Osteoblast (primary cell): ENCODE data around the gene ZNF207. TPM values are rescaled to one million over a fixed set of nuclear protein-coding genes. Genes with fewer than 3 reads are reported as not detected.

Experiments
- DNase-seq: peaks from one replicate; pipeline ENCODE4 v3.0.0; 2011; ENCODE audit warnings: low spot score, mixed read lengths; ENCODE audit not compliant: insufficient read length; ENCODE audit errors: missing footprints
- H2AFZ ChIP-seq: 2 replicates; pipeline ENCODE4 v1.6.0; 2011; ENCODE audit warnings: mild to moderate bottlenecking, low read length
- H3K27ac ChIP-seq: 2 replicates; pipeline ENCODE4 v1.5.1; 2011; ENCODE audit warnings: mild to moderate bottlenecking, low read depth, low read length, moderate library complexity
- H3K27me3 ChIP-seq: 2 replicates; pipeline ENCODE4 v1.6.0; 2012; ENCODE audit warnings: mild to moderate bottlenecking, control low read depth, inconsistent platforms, low read length, moderate library complexity; ENCODE audit not compliant: insufficient read depth
- H3K36me3 ChIP-seq: 2 replicates; pipeline ENCODE4 v1.5.1; 2011; ENCODE audit warnings: mild to moderate bottlenecking, low read length, control low read depth, moderate library complexity; ENCODE audit not compliant: insufficient read depth
- H3K4me1 ChIP-seq: 2 replicates; pipeline ENCODE4 v1.5.1; 2011; ENCODE audit warnings: mild to moderate bottlenecking, low read length, control low read depth, moderate library complexity; ENCODE audit not compliant: insufficient read depth
- H3K4me2 ChIP-seq: 2 replicates; pipeline ENCODE4 v1.6.0; 2011; ENCODE audit warnings: mild to moderate bottlenecking, low read length; ENCODE audit not compliant: insufficient read depth
- H3K4me3 ChIP-seq: fragments of 200-600 bp; sonication (generic); 3 replicates; pipeline ENCODE4 v1.5.1; 2012; ENCODE audit warnings: mild to moderate bottlenecking, low read length, inconsistent platforms; ENCODE audit not compliant: insufficient read depth
- H3K79me2 ChIP-seq: 2 replicates; pipeline ENCODE4 v1.6.0; 2012; ENCODE audit warnings: mild to moderate bottlenecking, low read length, control low read depth, inconsistent platforms; ENCODE audit not compliant: insufficient read depth
- H3K9me3 ChIP-seq: 2 replicates; pipeline ENCODE4 v1.5.1; 2011; ENCODE audit warnings: low read depth, low read length, control low read depth
- H4K20me1 ChIP-seq: 2 replicates; pipeline ENCODE4 v1.6.0; 2012; ENCODE audit warnings: mild to moderate bottlenecking, low read length, control low read depth; ENCODE audit not compliant: insufficient read depth
- CTCF ChIP-seq: IDR thresholded peaks from 2 replicates; pipeline ENCODE4 v1.5.1; 2011; ENCODE audit warnings: mild to moderate bottlenecking, low read depth, low read length, moderate library complexity; ENCODE audit errors: extremely low read depth
- total RNA-seq: library from RNA; depleted of rRNA; stranded (reverse); fragments of >200 nt; gene quantifications from 2 replicates; pipeline ENCODE4 v1.2.3, GENCODE V29; 2012

ZNF207 gene
- total RNA-seq, 1 donor: 131 TPM

GRCh38 chr17:32303781-32304288 lies 46.1 kb upstream of the ZNF207 start:
- no peaks in the 10 kb centered on the region for H3K79me2 ChIP-seq
- no peak for TF ChIP-seq CTCF
- no peak overlapping the region for H2AFZ ChIP-seq
- no peak overlapping the region for H3K4me3 ChIP-seq
- no peaks in the 10 kb centered on the region for H3K36me3 ChIP-seq
- no peak overlapping the region for H3K4me2 ChIP-seq
- DNase-seq: peak; percentile 71
- H3K4me1 ChIP-seq: no peaks in the 10 kb centered on the region
- no peaks in the 10 kb centered on the region for H4K20me1 ChIP-seq
- H3K9me3 ChIP-seq: no peaks in the 10 kb centered on the region
- H3K27ac ChIP-seq: no peak overlapping the region
- peaks cover 10% of the 10 kb centered on the region for H3K27me3 ChIP-seq

- Histone ChIP-seq H3K27ac (no peak overlapping the region), H3K4me1 (no peaks in the 10 kb centered on the region), H3K79me2 (no peaks in the 10 kb centered on the region), H2AFZ (no peak overlapping the region), H3K27me3 (peaks cover 5% of the 10 kb centered on the region), H3K4me2 (no peak overlapping the region), H3K4me3 (no peak overlapping the region), H3K9me3 (no peaks in the 10 kb centered on the region), H3K36me3 (no peaks in the 10 kb centered on the region), H4K20me1 (no peaks in the 10 kb centered on the region)
- TF ChIP-seq CTCF: no peak
- DNase-seq: no peak
These were observed 44.9 kb upstream of the ZNF207 start for GRCh38 chr17:32305049-32305448.

DNA sequence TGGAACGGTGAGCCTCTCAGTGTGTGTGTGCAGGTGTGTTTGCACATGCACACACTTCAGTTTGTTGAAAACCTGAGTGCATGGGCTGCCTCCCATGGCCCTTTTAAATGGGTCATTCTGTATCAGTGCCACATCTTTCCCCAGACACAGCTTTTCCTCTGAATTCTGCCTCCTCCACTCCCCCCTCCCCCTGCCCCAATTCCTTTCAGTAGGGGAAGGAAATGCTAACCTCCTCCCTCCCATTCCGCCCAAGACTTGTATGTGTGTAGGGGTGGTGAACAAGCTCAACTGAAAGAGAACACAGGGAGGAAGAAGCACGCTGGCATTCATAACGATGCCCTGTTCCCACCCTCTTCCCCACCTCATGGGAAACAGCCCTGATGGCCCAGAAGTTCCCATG lies 42.3 kb upstream of the ZNF207 start:
- H3K36me3 ChIP-seq: no peaks in the 10 kb centered on the region
- peaks cover 5% of the 10 kb centered on the region for H3K27me3 ChIP-seq
- no peaks in the 10 kb centered on the region for H3K9me3 ChIP-seq
- no peak for TF ChIP-seq CTCF
- H3K4me1 ChIP-seq: peaks cover 7% of the 10 kb centered on the region
- DNase-seq: no peak
- no peak overlapping the region for H2AFZ ChIP-seq
- no peak overlapping the region for H3K27ac ChIP-seq
- H3K79me2 ChIP-seq: no peaks in the 10 kb centered on the region
- H3K4me2 ChIP-seq: no peak overlapping the region
- H3K4me3 ChIP-seq: no peak overlapping the region
- no peaks in the 10 kb centered on the region for H4K20me1 ChIP-seq

GRCh38 chr17:32311028-32311536 lies 38.9 kb upstream of the ZNF207 start:
- no peak overlapping the region for H3K27ac ChIP-seq
- H2AFZ ChIP-seq: peak overlapping the region; percentile 51
- peak overlapping the region; percentile 45 for H3K4me2 ChIP-seq
- H3K4me3 ChIP-seq: peak overlapping the region; percentile 35
- peaks cover 12% of the 10 kb centered on the region for H3K27me3 ChIP-seq
- DNase-seq: no peak
- H3K36me3 ChIP-seq: no peaks in the 10 kb centered on the region
- peaks cover 7% of the 10 kb centered on the region for H3K4me1 ChIP-seq
- H4K20me1 ChIP-seq: no peaks in the 10 kb centered on the region
- H3K9me3 ChIP-seq: no peaks in the 10 kb centered on the region
- no peak for TF ChIP-seq CTCF
- H3K79me2 ChIP-seq: no peaks in the 10 kb centered on the region
